HUES64 (cell line): ENCODE measurements around the gene ATF7.

Experiments
- H3K27ac ChIP-seq: 2 replicates; pipeline ENCODE4 v1.7.0; 2013; ENCODE audit warnings: low read depth, low read length, inconsistent platforms
- H3K27me3 ChIP-seq: 2 replicates; pipeline ENCODE4 v1.6.1; 2013; ENCODE audit warnings: mild to moderate bottlenecking, low read length; ENCODE audit not compliant: insufficient read depth
- H3K36me3 ChIP-seq: 2 replicates; pipeline ENCODE4 v1.6.1; 2013; ENCODE audit warnings: mild to moderate bottlenecking, low read length; ENCODE audit not compliant: insufficient read depth
- H3K4me1 ChIP-seq: 2 replicates; pipeline ENCODE4 v1.6.1; 2013; ENCODE audit warnings: mild to moderate bottlenecking, low read length, moderate library complexity; ENCODE audit not compliant: insufficient read depth
- H3K4me3 ChIP-seq: 2 replicates; pipeline ENCODE4 v1.5.1; 2013; ENCODE audit warnings: mild to moderate bottlenecking, low read length, moderate library complexity
- H3K9ac ChIP-seq: 2 replicates; pipeline ENCODE4 v1.6.1; 2013; ENCODE audit warnings: mild to moderate bottlenecking, low read depth, low read length
- H3K9me3 ChIP-seq: 2 replicates; pipeline ENCODE4 v1.6.1; 2013; ENCODE audit warnings: low read depth, low read length; ENCODE audit not compliant: insufficient read depth
- WGBS: fragments of 150-250, 120-280 bp; methylation state at CpG from one replicate; pipeline ENCODE4 v1.1.7; 2013; ENCODE audit warnings: missing lambda C conversion rate; 5-methylcytosine and 5-hydroxymethylcytosine counted together

ATF7 gene

GRCh38 chr12:53506450-53506785 lies 119.8 kb downstream of the ATF7 start:
- H3K9ac ChIP-seq, result no peak overlapping the region
- H3K4me3 ChIP-seq, result no peak overlapping the region
- H3K4me1 ChIP-seq, result peaks cover 5% of the 10 kb centered on the region; the same call in 1 of the 2 replicates
- H3K36me3 ChIP-seq, result peaks cover 46% of the 10 kb centered on the region
- no peaks in the 10 kb centered on the region for H3K27me3 ChIP-seq
- 80% methylated on average over 2 of the region's 2 CpGs for WGBS
- no peak overlapping the region for H3K27ac ChIP-seq
- H3K9me3 ChIP-seq, result no peaks in the 10 kb centered on the region

GRCh38 chr12:53505555-53506449 lies 120.4 kb downstream of the ATF7 start:
- no peak overlapping the region for H3K27ac ChIP-seq
- H3K9me3 ChIP-seq, result no peaks in the 10 kb centered on the region
- H3K36me3 ChIP-seq, result peaks cover 42% of the 10 kb centered on the region
- H3K27me3 ChIP-seq, result no peaks in the 10 kb centered on the region
- 95% methylated on average over 19 of the region's 19 CpGs for WGBS
- peaks cover 5% of the 10 kb centered on the region; the same call in 1 of the 2 replicates for H3K4me1 ChIP-seq
- no peak overlapping the region for H3K4me3 ChIP-seq
- H3K9ac ChIP-seq, result no peak overlapping the region

- Histone ChIP-seq H3K4me3 (no peak overlapping the region), H3K36me3 (peaks cover 42% of the 10 kb centered on the region), H3K4me1 (peaks cover 8% of the 10 kb centered on the region), H3K27ac (no peak overlapping the region), H3K27me3 (no peaks in the 10 kb centered on the region), H3K9ac (no peak overlapping the region), H3K9me3 (no peaks in the 10 kb centered on the region)
- WGBS, result 97% methylated on average over 10 of the region's 10 CpGs
These were observed 121.1 kb downstream of the ATF7 start for GRCh38 chr12:53505086-53505485.

DNA sequence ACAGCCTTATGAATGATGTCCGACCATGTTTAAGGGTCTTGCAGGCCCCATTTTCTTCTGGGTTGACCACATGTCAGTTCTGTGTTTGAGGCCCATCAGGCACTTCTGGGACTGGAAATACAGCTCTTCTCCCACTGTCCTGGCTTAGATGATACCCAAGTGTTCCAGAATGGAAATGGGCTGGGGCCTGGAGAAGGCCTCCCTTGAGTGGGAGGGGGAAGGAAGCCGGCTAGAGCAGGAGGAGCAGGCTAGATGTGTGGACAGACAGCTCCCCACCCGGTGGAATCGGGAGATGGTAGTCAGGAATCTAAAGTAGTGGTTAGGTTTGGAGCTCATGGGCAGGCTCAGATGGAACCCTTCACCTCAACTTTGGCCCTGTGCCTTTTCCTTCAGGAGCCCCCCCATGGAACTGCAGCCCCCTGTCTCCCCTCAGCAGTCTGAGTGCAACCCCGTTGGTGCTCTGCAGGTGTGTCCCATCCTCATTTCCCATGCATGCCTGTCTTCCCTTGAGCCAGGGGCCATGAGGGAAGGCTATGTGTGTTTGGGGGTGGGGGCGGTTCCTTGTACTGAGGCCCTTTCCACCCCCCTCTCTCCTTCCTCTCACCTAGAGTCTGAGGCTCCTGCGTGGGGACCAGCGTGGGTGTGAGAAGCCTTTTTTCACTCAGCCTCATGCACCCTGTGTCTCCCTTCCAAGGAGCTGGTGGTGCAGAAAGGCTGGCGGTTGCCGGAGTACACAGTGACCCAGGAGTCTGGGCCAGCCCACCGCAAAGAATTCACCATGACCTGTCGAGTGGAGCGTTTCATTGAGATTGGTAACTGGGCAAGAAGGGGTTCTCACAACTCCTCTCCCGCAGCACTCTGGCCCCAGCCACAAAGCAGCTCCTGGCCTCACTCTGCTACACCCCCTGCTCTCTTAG lies 121.9 kb downstream of the ATF7 start:
- WGBS, result 95% methylated on average over 13 of the region's 14 CpGs
- Histone ChIP-seq H3K27me3 (no peaks in the 10 kb centered on the region), H3K36me3 (peaks cover 42% of the 10 kb centered on the region), H3K4me3 (no peak overlapping the region), H3K9me3 (no peaks in the 10 kb centered on the region), H3K4me1 (peaks cover 13% of the 10 kb centered on the region), H3K9ac (no peak overlapping the region), H3K27ac (no peak overlapping the region)

- Histone ChIP-seq H3K27ac (no peak overlapping the region), H3K9me3 (no peaks in the 10 kb centered on the region), H3K36me3 (peaks cover 42% of the 10 kb centered on the region), H3K27me3 (no peaks in the 10 kb centered on the region), H3K4me3 (no peak overlapping the region), H3K9ac (no peak overlapping the region), H3K4me1 (peaks cover 17% of the 10 kb centered on the region)
- 90% methylated on average over 7 of the region's 10 CpGs for WGBS
These were observed 123.0 kb downstream of the ATF7 start for GRCh38 chr12:53502983-53503728.

- Histone ChIP-seq H3K4me3 (no peak overlapping the region), H3K4me1 (peaks cover 23% of the 10 kb centered on the region), H3K9ac (no peak overlapping the region; the same call in 1 of the 2 replicates), H3K36me3 (peaks cover 40% of the 10 kb centered on the region), H3K27me3 (no peaks in the 10 kb centered on the region), H3K9me3 (no peaks in the 10 kb centered on the region), H3K27ac (no peak overlapping the region)
- 95% methylated on average over 7 of the region's 9 CpGs for WGBS
These were observed 123.9 kb downstream of the ATF7 start for GRCh38 chr12:53502331-53502730.

DNA sequence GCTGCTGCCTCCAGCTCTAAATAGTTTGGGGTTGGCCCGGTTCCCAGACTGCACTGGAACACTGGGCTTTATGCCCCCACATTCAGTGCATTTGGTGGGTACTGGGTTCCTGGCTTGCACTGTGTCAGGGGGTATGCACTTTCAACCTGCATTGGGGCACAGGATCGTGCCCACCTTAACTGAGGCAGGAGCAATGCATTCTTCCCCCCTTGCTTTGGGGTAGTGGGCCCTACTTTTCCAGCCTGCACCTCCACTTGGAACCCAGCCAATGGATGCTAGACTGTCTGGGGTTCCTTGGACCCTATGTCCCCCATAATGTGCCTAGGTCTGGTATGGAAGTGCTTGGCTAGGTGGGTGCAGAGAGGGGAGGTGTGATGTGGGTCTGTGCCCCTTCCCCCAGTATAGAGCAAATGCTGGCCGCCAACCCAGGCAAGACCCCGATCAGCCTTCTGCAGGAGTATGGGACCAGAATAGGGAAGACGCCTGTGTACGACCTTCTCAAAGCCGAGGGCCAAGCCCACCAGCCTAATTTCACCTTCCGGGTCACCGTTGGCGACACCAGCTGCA lies 124.5 kb downstream of the ATF7 start:
- H3K9me3 ChIP-seq, result no peaks in the 10 kb centered on the region
- H3K27ac ChIP-seq, result peak overlapping the region; percentile 92
- no peaks in the 10 kb centered on the region for H3K27me3 ChIP-seq
- H3K9ac ChIP-seq, result peak overlapping the region; percentile 92
- peak overlapping the region; percentile 70 for H3K4me3 ChIP-seq
- H3K4me1 ChIP-seq, result peaks cover 24% of the 10 kb centered on the region
- H3K36me3 ChIP-seq, result peaks cover 34% of the 10 kb centered on the region
- 79% methylated on average over 10 of the region's 10 CpGs for WGBS

GRCh38 chr12:53500776-53501614 lies 125.2 kb downstream of the ATF7 start, which contains the start of gene TARBP2:
Gene TARBP2, plus strand, starts transcription at chr12:53501283. Its CDS starts 126 bp downstream, at chr12:53501409.
- Histone ChIP-seq H3K9me3 (no peaks in the 10 kb centered on the region), H3K27me3 (no peaks in the 10 kb centered on the region), H3K36me3 (peaks cover 28% of the 10 kb centered on the region), H3K9ac (peak within 1 kb of the TSS; percentile 92), H3K27ac (peak within 1 kb of the TSS; percentile 92), H3K4me3 (peak within 1 kb of the TSS; percentile 70), H3K4me1 (peaks cover 30% of the 10 kb centered on the region)
- under 1% methylated on average over 74 of the region's 74 CpGs for WGBS

DNA sequence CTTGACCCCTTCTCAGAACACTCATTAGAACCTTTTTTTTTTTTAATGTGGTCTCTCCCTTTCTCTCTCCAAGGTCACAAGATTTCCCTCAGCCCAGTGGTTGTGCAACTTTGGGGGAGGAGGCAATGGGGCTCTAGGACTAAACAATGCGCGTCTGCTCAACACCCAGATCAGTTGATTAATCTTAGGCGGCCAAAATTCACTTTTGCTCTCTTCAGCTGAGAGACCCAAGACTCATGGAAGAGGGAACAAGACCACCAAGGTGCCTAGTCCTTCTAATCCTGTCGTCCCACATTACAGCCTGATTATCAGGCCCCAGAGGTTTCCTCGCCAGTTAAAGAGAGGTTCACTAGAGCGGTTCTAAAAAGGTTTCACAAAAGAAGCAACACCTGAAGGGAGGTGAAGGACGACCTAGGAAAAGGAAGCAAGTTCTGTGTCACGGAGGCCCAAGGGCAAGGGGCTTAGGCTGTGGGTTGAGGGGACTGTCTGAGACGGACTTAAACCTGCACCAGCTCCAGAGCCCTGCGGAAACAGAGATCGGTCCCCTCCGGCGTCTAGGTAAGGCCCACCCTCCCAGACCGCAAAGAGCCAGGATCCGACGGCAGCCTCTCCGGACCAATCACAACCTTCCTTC lies 125.9 kb downstream of the ATF7 start:
- H3K36me3 ChIP-seq, result peaks cover 20% of the 10 kb centered on the region
- H3K9ac ChIP-seq, result peak overlapping the region; percentile 59
- H3K9me3 ChIP-seq, result no peaks in the 10 kb centered on the region
- H3K27ac ChIP-seq, result peak overlapping the region; percentile 79; the same call in 1 of the 2 replicates
- H3K4me3 ChIP-seq, result peak overlapping the region; percentile 70
- H3K4me1 ChIP-seq, result peaks cover 33% of the 10 kb centered on the region
- no peaks in the 10 kb centered on the region for H3K27me3 ChIP-seq
- 10% methylated on average over 17 of the region's 17 CpGs for WGBS
